Ascending aorta (tissue), 2 donors: ENCODE measurements around the gene STK32A. TPM values are rescaled to one million over a fixed set of nuclear protein-coding genes. Genes with fewer than 3 reads are reported as not detected.

Experiments
- DNase-seq, 2 donors: peaks; one replicate each; pipeline ENCODE4 v3.0.0-alpha.2; 2019; ENCODE audit warnings: low spot score in 2 of 2
- H3K27ac ChIP-seq, 2 donors: fragments of 200-600 bp; sonication (generic); one replicate each; pipeline ENCODE4 v1.5.1; 2016 to 2017; ENCODE audit warnings: mild to moderate bottlenecking in 1 of 2
- H3K27me3 ChIP-seq: fragments of 200-600 bp; sonication (generic); one replicate; pipeline ENCODE4 v1.5.1; 2017
- H3K36me3 ChIP-seq, 2 donors: fragments of 200-600 bp; sonication (generic); one replicate each; pipeline ENCODE4 v1.5.1; 2016
- H3K4me1 ChIP-seq, 2 donors: fragments of 200-600 bp; sonication (generic); one replicate each; pipeline ENCODE4 v1.5.1; 2016 to 2017; ENCODE audit warnings: mild to moderate bottlenecking in 1 of 2
- H3K4me3 ChIP-seq, 2 donors: fragments of 200-600 bp; sonication (generic); one replicate each; pipeline ENCODE4 v1.5.1; 2016 to 2017; ENCODE audit warnings: mild to moderate bottlenecking in 1 of 2
- H3K9me3 ChIP-seq, 2 donors: fragments of 200-600 bp; sonication (generic); one replicate each; pipeline ENCODE4 v1.5.1; 2016
- intact Hi-C: fragments of 100-400 bp; cut with DNase I; formaldehyde crosslinking; loops from one replicate; pipeline ENCODE4 v1.15.1; 2023
- total RNA-seq: library from RNA; depleted of rRNA; stranded (reverse); fragments of >200 nt; gene quantifications from one replicate; pipeline ENCODE4 v1.1.0, GENCODE V29; 2016
- TF ChIP-seq, protein P1 (sequence below), 3 experiments: fragments of 200-600 bp in 2 of 3; fragments of 450-650 bp in 1 of 3; sonication (generic) in 2 of 3; IDR thresholded peaks; one replicate each; pipeline ENCODE4 v1.5.1; 2016 to 2019; ENCODE audit warnings: antibody characterized with exemption in 3 of 3, mild to moderate bottlenecking in 1 of 3, moderate library complexity in 1 of 3

The STK32A gene
- total RNA-seq, 1 donor from 2014 or later: 6.2 TPM

DNA sequence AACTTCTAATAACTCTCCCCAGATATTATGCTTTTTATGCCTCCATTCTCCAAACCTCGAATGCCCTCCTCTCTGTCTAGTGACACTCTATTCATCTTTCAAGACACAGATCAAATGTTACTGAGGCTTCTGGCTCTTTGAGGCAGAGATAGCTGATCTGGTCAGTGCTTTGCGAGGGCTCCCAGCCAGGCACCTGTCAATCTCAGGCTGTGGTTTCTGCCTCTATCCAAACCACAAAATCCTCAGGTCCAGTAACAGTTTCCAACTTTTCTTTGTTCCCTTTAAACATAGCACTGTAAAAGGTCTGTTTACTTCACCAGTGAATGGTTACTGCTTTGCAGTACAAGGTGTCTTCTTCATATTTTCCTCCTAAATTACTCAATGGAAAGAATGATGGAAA is 11.5 kb upstream of the STK32A start:
- no peaks in the 10 kb centered on the region for H3K27me3 ChIP-seq
- intact Hi-C loops: loop anchor here (5.0 kb wide), 2 partner anchors 339 to 354 kb away; no protein-coding TSS in a partner anchor
- H3K9me3 ChIP-seq: no peaks in the 10 kb centered on the region
- no peaks in the 10 kb centered on the region for H3K36me3 ChIP-seq
- no peak overlapping the region for H3K4me3 ChIP-seq
- H3K27ac ChIP-seq: no peak overlapping the region
- TF ChIP-seq, protein P1, sequence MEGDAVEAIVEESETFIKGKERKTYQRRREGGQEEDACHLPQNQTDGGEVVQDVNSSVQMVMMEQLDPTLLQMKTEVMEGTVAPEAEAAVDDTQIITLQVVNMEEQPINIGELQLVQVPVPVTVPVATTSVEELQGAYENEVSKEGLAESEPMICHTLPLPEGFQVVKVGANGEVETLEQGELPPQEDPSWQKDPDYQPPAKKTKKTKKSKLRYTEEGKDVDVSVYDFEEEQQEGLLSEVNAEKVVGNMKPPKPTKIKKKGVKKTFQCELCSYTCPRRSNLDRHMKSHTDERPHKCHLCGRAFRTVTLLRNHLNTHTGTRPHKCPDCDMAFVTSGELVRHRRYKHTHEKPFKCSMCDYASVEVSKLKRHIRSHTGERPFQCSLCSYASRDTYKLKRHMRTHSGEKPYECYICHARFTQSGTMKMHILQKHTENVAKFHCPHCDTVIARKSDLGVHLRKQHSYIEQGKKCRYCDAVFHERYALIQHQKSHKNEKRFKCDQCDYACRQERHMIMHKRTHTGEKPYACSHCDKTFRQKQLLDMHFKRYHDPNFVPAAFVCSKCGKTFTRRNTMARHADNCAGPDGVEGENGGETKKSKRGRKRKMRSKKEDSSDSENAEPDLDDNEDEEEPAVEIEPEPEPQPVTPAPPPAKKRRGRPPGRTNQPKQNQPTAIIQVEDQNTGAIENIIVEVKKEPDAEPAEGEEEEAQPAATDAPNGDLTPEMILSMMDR (IDR thresholded peaks at IDR 0.05): no peak
- no peaks in the 10 kb centered on the region for H3K4me1 ChIP-seq
- no peak for DNase-seq

DNA sequence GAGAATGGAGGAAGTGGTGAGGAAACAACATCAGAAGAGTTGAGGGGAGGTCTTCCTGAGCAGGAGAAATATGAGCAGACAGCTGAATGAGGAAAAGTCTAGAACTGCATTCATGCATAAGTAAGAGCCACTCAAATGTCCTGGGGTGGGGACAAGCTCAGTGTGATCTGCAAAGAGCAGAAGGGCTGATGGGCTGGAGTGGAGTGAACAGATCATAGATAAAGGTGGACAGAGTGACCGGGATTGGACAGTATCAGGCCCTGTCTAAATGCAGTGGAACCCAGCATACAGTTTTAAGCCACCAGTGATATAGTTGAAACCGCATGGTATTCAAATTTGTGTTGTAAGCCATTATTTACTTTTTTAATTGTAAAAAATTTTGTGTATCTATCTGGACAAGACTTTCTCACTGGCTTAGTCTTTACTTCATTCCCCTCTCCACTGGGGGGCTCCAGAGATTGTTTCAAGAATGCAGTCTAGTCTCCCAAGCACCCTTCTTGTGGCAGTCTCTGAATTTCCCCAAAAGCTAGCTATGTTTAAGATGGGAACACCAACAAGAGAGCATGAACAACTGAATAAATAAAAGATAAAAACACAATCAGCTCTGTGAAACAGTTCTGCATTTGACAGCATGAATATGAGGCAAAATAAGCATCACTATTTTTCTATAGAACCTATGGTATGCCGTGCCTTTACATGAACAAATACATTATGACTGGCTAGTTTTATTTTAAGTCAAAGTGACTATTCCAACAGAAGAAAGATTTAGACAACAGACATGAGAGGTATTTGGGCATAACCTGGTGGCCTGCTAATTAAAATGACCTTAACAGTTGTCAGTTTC is 10.7 kb upstream of the STK32A start:
- TF ChIP-seq, protein P1 (IDR thresholded peaks at IDR 0.05): peak; percentile 68 to 83 (median 74)
- no peaks in the 10 kb centered on the region for H3K36me3 ChIP-seq
- DNase-seq: no peak
- intact Hi-C loops: loop anchor here (1.0 to 5.0 kb wide), 3 partner anchors 146 to 353 kb away; no protein-coding TSS in a partner anchor
- H3K4me1 ChIP-seq: no peaks in the 10 kb centered on the region
- H3K9me3 ChIP-seq: peaks cover 0 to 2% of the 10 kb centered on the region in 2 donors
- H3K27me3 ChIP-seq: no peaks in the 10 kb centered on the region
- no peak overlapping the region for H3K27ac ChIP-seq
- H3K4me3 ChIP-seq: no peak overlapping the region

DNA sequence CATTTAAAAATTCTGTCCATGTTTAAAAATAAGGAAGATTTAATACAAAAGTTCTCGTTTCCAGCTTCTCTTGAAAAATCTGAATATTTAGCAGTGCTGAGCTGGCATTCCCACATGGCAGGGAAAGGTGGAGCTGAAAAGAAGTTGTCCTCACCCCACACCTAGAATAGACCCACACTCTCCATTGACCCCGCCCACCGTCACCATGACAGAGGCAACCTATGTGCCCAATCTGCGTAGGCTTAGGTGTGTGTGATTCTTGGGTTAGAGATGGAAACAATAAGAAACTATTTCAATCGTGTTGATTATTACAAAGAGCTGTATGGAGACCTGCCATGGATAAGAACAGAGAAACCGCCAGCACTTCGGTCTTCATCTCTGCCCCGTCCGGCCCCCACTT is 8.9 kb upstream of the STK32A start:
- Histone ChIP-seq H3K4me1 (no peaks in the 10 kb centered on the region), H3K4me3 (no peak overlapping the region), H3K9me3 (peaks cover 4 to 7% of the 10 kb centered on the region in 2 donors), H3K27me3 (no peaks in the 10 kb centered on the region), H3K36me3 (no peaks in the 10 kb centered on the region), H3K27ac (no peak overlapping the region)
- TF ChIP-seq, protein P1 (IDR thresholded peaks at IDR 0.05): no peak
- no peak for DNase-seq
- intact Hi-C loops: no loop called here

DNA sequence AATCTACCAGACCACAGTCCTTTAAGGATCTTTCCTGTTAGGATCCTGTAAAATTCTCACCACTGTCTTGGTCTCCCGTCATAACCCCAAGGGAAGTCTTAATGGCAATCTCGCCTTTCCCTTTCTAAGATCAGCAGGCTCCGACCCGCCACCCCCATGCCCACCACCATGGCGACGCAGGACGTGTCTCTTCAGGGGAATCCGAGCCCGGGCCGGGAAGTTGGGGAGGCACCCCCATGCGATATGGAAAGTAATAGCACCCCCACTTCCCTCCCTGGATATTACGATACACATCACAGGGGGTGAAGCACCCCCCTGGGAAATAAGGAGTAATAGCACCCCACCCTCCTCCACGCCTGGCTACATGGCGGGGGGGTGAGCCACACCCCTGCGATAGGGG is 8.3 kb upstream of the STK32A start:
- H3K36me3 ChIP-seq: no peaks in the 10 kb centered on the region
- no peak overlapping the region for H3K27ac ChIP-seq
- intact Hi-C loops: no loop called here
- H3K9me3 ChIP-seq: peaks cover 4 to 7% of the 10 kb centered on the region in 2 donors
- H3K27me3 ChIP-seq: no peaks in the 10 kb centered on the region
- no peak overlapping the region for H3K4me3 ChIP-seq
- no peak for DNase-seq
- no peaks in the 10 kb centered on the region for H3K4me1 ChIP-seq
- TF ChIP-seq, protein P1 (IDR thresholded peaks at IDR 0.05): no peak

DNA sequence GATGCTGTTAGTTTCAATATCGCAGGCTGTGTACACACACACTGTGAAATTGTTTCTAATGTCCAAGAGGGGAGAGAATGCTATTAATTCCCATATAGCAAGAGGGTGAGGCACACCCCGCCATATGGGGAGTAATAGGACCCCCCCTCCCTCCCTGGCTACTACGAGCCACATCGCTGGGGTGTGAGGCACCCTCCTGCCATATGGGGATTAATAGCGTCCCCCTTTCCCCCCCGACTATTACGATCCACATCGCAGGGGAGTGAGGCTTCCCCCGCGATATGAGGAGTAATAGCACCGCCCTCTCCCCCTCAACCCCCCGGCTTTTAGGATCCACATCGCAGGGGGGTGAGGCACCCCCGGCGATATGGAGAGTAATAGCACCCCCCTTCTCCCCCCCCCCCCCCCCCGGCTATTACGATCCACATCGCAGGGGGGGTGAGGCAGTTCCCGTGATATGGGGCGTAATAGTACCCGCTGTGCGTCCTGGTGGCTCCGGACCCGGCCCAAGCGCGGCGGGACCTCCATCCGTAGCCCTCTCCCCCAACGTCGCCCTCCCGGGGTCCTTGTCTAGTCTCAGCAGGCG is 494 bp upstream of the STK32A start:
- H3K4me3 ChIP-seq: peak overlapping the region; percentile 73 to 77
- intact Hi-C loops: loop anchor here (2.0 to 5.0 kb wide), 4 partner anchors 68 to 323 kb away; no protein-coding TSS in a partner anchor
- DNase-seq: peak in 1 of 2 donors; percentile 67

More for the DNA sequence above, 494 bp upstream of the STK32A start:
- no peaks in the 10 kb centered on the region for H3K36me3 ChIP-seq
- H3K9me3 ChIP-seq: peaks cover 4% of the 10 kb centered on the region in 2 donors
- peaks cover 0 to 11% of the 10 kb centered on the region in 2 donors for H3K4me1 ChIP-seq
- H3K27ac ChIP-seq: peak overlapping the region; percentile 88 to 95
- no peaks in the 10 kb centered on the region for H3K27me3 ChIP-seq
- TF ChIP-seq, protein P1 (IDR thresholded peaks at IDR 0.05): no peak
